H1 (cell line): ENCODE results near the gene MOGAT3. TPM values are rescaled to one million over a fixed set of nuclear protein-coding genes. Genes with fewer than 3 reads are reported as not detected.
A peak's percentile ranks its signal among the peaks of the same experiment; 100 is the strongest.

ENCODE experiments used
- CTCF ChIA-PET: fragments of 300-600 bp; sonication (Branson Sonifier 250); formaldehyde crosslinking; loops from one replicate; lab custom pipeline; 2021; ENCODE audit not compliant: partially characterized antibody; lab: Charles Lee
- POLR2A ChIA-PET: fragments of 300-600 bp; sonication (Branson Sonifier 250); formaldehyde crosslinking; loops from one replicate; lab custom pipeline; 2021; ENCODE audit warnings: inconsistent platforms; ENCODE audit not compliant: partially characterized antibody; lab: Charles Lee
- DNase-seq, 2 experiments: peaks; one replicate each; pipeline versions ENCODE4 v3.0.0 to v3.0.0-alpha.2; 2010 to 2022; ENCODE audit warnings: low spot score in 2 of 2, low read depth in 1 of 2, mixed read lengths in 1 of 2
- FAIRE-seq: peaks from 2 replicates; lab custom pipeline; 2011; peaks lifted over from hg19 to GRCh38; lab: Jason Lieb, UNC
- H2AFZ ChIP-seq: 2 replicates; pipeline ENCODE4 v1.8.1; 2012; ENCODE audit warnings: low read length, inconsistent platforms
- H2AK5ac ChIP-seq: 2 replicates; pipeline ENCODE4 v1.6.1; 2013; ENCODE audit warnings: low read depth, low read length
- H2BK120ac ChIP-seq: replicated peaks from 2 replicates; pipeline ENCODE3; 2013; ENCODE audit warnings: low read depth, low read length, inconsistent platforms
- H2BK12ac ChIP-seq: 2 replicates; pipeline ENCODE4 v1.6.1; 2013; ENCODE audit warnings: low read depth, low read length
- H2BK15ac ChIP-seq: 2 replicates; pipeline ENCODE4 v1.6.1; 2013; ENCODE audit warnings: low read length
- H2BK20ac ChIP-seq: 2 replicates; pipeline ENCODE4 v1.6.1; 2013; ENCODE audit warnings: low read length
- H2BK5ac ChIP-seq: 2 replicates; pipeline ENCODE4 v1.6.1; 2013; ENCODE audit warnings: low read depth, low read length
- H3K14ac ChIP-seq: 2 replicates; pipeline ENCODE4 v1.6.1; 2013; ENCODE audit warnings: inconsistent platforms; ENCODE audit not compliant: insufficient read length
- H3K18ac ChIP-seq: 2 replicates; pipeline ENCODE4 v1.6.1; 2013; ENCODE audit warnings: low read length; ENCODE audit errors: extremely low read depth
- H3K23ac ChIP-seq: 2 replicates; pipeline ENCODE4 v1.6.1; 2013; ENCODE audit warnings: inconsistent platforms; ENCODE audit not compliant: insufficient read length
- H3K23me2 ChIP-seq: 2 replicates; pipeline ENCODE4 v1.6.1; 2013; ENCODE audit warnings: low read depth, low read length
- H3K27ac ChIP-seq: 2 replicates; pipeline ENCODE4 v1.6.1; 2011; ENCODE audit warnings: low read depth, low read length, inconsistent platforms
- H3K27me3 ChIP-seq, 4 experiments: replicated peaks in 1 of 4; 1 replicate in 1 of 4; 2 replicates in 3 of 4; pipeline versions ENCODE4 v1.6.1 to v1.8.1; 2011 to 2013; ENCODE audit warnings: low read length in 3 of 4, mild to moderate bottlenecking in 3 of 4, inconsistent platforms in 2 of 4, mixed read lengths in 2 of 4, moderate library complexity in 1 of 4; ENCODE audit not compliant: control insufficient read depth in 3 of 4, insufficient read depth in 3 of 4; ENCODE audit errors: extremely low read depth in 1 of 4
- H3K36me3 ChIP-seq, 4 experiments: 2 replicates each; pipeline versions ENCODE4 v1.6.1 to v1.8.1; 2011 to 2013; ENCODE audit warnings: mild to moderate bottlenecking in 4 of 4, low read length in 3 of 4, moderate library complexity in 2 of 4, control low read depth in 1 of 4, inconsistent platforms in 1 of 4; ENCODE audit not compliant: insufficient read depth in 4 of 4, control insufficient read depth in 2 of 4
- H3K4ac ChIP-seq: replicated peaks from 2 replicates; pipeline ENCODE3; 2013; ENCODE audit warnings: low read length, low read depth, mixed read lengths, inconsistent platforms; ENCODE audit not compliant: insufficient read length
- H3K4me1 ChIP-seq, 4 experiments: replicated peaks in 1 of 4; 1 replicate in 1 of 4; 2 replicates in 3 of 4; pipeline versions ENCODE4 v1.6.1 to v1.8.1; 2011 to 2013; ENCODE audit warnings: low read length in 3 of 4, inconsistent platforms in 2 of 4, mixed read lengths in 1 of 4; ENCODE audit not compliant: insufficient read depth in 4 of 4, control insufficient read depth in 3 of 4
- H3K4me2 ChIP-seq, 2 experiments: 2 replicates each; pipeline versions ENCODE4 v1.6.1 to v1.8.1; 2011 to 2013; ENCODE audit warnings: low read depth in 2 of 2, low read length in 2 of 2, control low read depth in 1 of 2, inconsistent platforms in 1 of 2, mild to moderate bottlenecking in 1 of 2; ENCODE audit not compliant: insufficient read depth in 1 of 2
- H3K4me3 ChIP-seq, 4 experiments: fragments of 200-600, 300-600 bp in 1 of 4; sonication (generic), shearing (Covaris generic), sonication (Bioruptor Twin) in 1 of 4; 2 replicates each; pipeline versions ENCODE4 v1.5.1 to v1.8.1; 2011 to 2016; ENCODE audit warnings: low read length in 4 of 4, low read depth in 3 of 4, control low read depth in 2 of 4, inconsistent platforms in 2 of 4, mild to moderate bottlenecking in 2 of 4, mixed read lengths in 1 of 4, moderate library complexity in 1 of 4; ENCODE audit not compliant: insufficient read depth in 2 of 4; ENCODE audit errors: extremely low read depth in 1 of 4
- H3K56ac ChIP-seq: replicated peaks from 2 replicates; pipeline ENCODE3; 2013; ENCODE audit warnings: low read depth, mild to moderate bottlenecking, mixed read lengths, low read length, inconsistent platforms; ENCODE audit not compliant: insufficient read length
- H3K79me1 ChIP-seq: 2 replicates; pipeline ENCODE4 v1.6.1; 2013; ENCODE audit warnings: low read depth, low read length, control low read depth
- H3K79me2 ChIP-seq, 2 experiments: 2 replicates each; pipeline versions ENCODE4 v1.6.1 to v1.8.1; 2012 to 2013; ENCODE audit warnings: low read length in 2 of 2, mild to moderate bottlenecking in 2 of 2, inconsistent platforms in 1 of 2; ENCODE audit not compliant: insufficient read depth in 2 of 2, control insufficient read depth in 1 of 2
- H3K9ac ChIP-seq, 4 experiments: replicated peaks in 1 of 4; 1 replicate in 1 of 4; 2 replicates in 3 of 4; pipeline versions ENCODE4 v1.6.1 to v1.8.1; 2011 to 2013; ENCODE audit warnings: low read depth in 3 of 4, low read length in 3 of 4, control low read depth in 2 of 4, mild to moderate bottlenecking in 2 of 4, moderate library complexity in 2 of 4, inconsistent platforms in 1 of 4; ENCODE audit errors: extremely low read depth in 1 of 4
- H3K9me3 ChIP-seq, 2 experiments: 2 replicates each; pipeline versions ENCODE4 v1.6.1 to v1.8.1; 2012 to 2013; ENCODE audit warnings: mild to moderate bottlenecking in 2 of 2, moderate library complexity in 2 of 2, control low read depth in 1 of 2, inconsistent platforms in 1 of 2, low read depth in 1 of 2, low read length in 1 of 2, mixed read lengths in 1 of 2; ENCODE audit not compliant: insufficient read depth in 2 of 2
- H4K20me1 ChIP-seq, 2 experiments: replicated peaks in 1 of 2; 2 replicates each; pipeline versions ENCODE3 to v1.8.1; 2011 to 2013; ENCODE audit warnings: inconsistent platforms in 2 of 2, low read length in 2 of 2, mild to moderate bottlenecking in 1 of 2; ENCODE audit not compliant: insufficient read depth in 2 of 2, control insufficient read depth in 1 of 2
- H4K5ac ChIP-seq: 2 replicates; pipeline ENCODE4 v1.6.1; 2013; ENCODE audit warnings: low read length, low read depth, mixed read lengths, inconsistent platforms; ENCODE audit not compliant: insufficient read length
- H4K8ac ChIP-seq: 2 replicates; pipeline ENCODE4 v1.8.0; 2013; ENCODE audit warnings: mild to moderate bottlenecking, moderate library complexity, low read length, inconsistent platforms; ENCODE audit not compliant: insufficient read depth; ENCODE audit errors: extremely low read depth
- H4K91ac ChIP-seq: replicated peaks from 2 replicates; pipeline ENCODE3; 2013; ENCODE audit warnings: low read length, mixed read lengths, inconsistent platforms; ENCODE audit not compliant: insufficient read length
- CBX5 ChIP-seq: fragments of 300-800, 300-1000 bp; sonication (generic); IDR thresholded peaks from 2 replicates; pipeline ENCODE4 v1.7.1; 2016; ENCODE audit warnings: antibody characterized with exemption, low read length, low read depth
- JUN ChIP-seq: IDR thresholded peaks from 2 replicates; pipeline ENCODE4 v1.6.1; 2011; ENCODE audit warnings: low read depth, mild to moderate bottlenecking, improper control_type of control experiment, low read length
- POU5F1 ChIP-seq: IDR thresholded peaks from 2 replicates; pipeline ENCODE4 v1.6.1; 2011; ENCODE audit warnings: low read depth, mild to moderate bottlenecking, low read length, moderate library complexity
- RFX5 ChIP-seq: IDR thresholded peaks from 2 replicates; pipeline ENCODE4 v1.6.1; 2011; ENCODE audit warnings: low read depth, low read length, improper control_type of control experiment, borderline replicate concordance
- SIN3A ChIP-seq, 2 experiments: IDR thresholded peaks in 1 of 2; conservative IDR thresholded peaks in 1 of 2; 2 replicates each; pipeline ENCODE4 v1.6.1; 2011 to 2012; ENCODE audit warnings: low read length in 2 of 2, improper control_type of control experiment in 1 of 2, low read depth in 1 of 2, mild to moderate bottlenecking in 1 of 2
- SIX5 ChIP-seq: IDR thresholded peaks from 2 replicates; pipeline ENCODE4 v1.6.1; 2011; ENCODE audit warnings: mild to moderate bottlenecking, low read depth, low read length
- SUZ12 ChIP-seq: fragments of 200-600 bp; sonication (generic); IDR thresholded peaks from 2 replicates; pipeline ENCODE4 v1.6.1; 2012; ENCODE audit warnings: mild to moderate bottlenecking, inconsistent platforms, low read length, moderate library complexity, mixed read lengths
- TCF12 ChIP-seq: IDR thresholded peaks from 2 replicates; pipeline ENCODE4 v1.6.1; 2011; ENCODE audit warnings: low read depth, mild to moderate bottlenecking, low read length
- YY1 ChIP-seq: IDR thresholded peaks from 2 replicates; pipeline ENCODE4 v1.6.1; 2011; ENCODE audit warnings: low read depth, mild to moderate bottlenecking, low read length
- WGBS, 2 experiments: shearing (Covaris generic) in 1 of 2; methylation state at CpG; one replicate each; pipeline versions ENCODE4 v1.1.6 to v1.1.7; 2013 to 2015; ENCODE audit warnings: low lambda C conversion rate in 2 of 2, mixed read lengths in 2 of 2, inconsistent platforms in 1 of 2, low coverage in 1 of 2, missing lambda C conversion rate in 1 of 2; ENCODE audit not compliant: insufficient replicate concordance in 2 of 2, insufficient coverage in 1 of 2, insufficient read length in 1 of 2; ENCODE audit errors: extremely low coverage in 1 of 2, missing lambda C conversion rate in 1 of 2; 5-methylcytosine and 5-hydroxymethylcytosine counted together
- polyA plus RNA-seq, 7 experiments: library from polyadenylated mRNA; depleted of rRNA in 3 of 7; stranded (reverse) in 5 of 7; unstranded in 2 of 7; fragments of >200 nt in 5 of 7; fragments of 200-250 nt in 2 of 7; gene quantifications; 1 replicate in 5 of 7; 2 replicates in 1 of 7; 4 replicates in 1 of 7; pipeline versions ENCODE4 v1.2.1 to v1.2.3, GENCODE V29; 2011 to 2013; ENCODE audit warnings: missing spikeins in 2 of 7, mixed read lengths in 2 of 7
- total RNA-seq: library from RNA; stranded (reverse); fragmentation: NEBNext Ultra II Directional; extraction: Animal tissue kit (Norgen Biotek cat#: 25700); gene quantifications from 2 replicates; pipeline ENCODE4 v1.2.1, GENCODE V29; 2021

Gene MOGAT3
- total and polyA plus RNA-seq, 2 of the 8 experiments (the other 6 are each of a cell fraction or from before 2014, with no cell fraction given), result 0.21 to 0.82 TPM

DNA sequence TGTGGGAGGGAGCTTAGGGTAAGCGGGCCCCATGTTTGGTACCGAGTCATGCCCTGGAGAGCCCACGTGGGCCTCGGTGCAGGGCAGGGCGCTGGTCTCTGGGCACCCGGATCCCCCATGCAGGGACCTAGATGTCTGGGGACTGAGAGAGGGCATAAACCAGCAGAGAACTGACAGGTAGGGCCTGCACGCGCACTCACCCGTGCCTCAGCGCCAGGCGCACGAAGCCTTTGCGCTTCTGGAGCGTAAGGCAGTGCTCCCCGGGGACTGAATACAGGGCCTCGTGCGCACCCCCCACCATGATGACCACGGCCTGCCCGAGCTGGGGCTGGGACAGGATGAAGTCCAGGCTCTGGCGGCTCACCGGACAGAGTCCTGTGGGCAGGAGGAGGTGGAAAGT is 2.8 kb downstream of the MOGAT3 start:
- Histone ChIP-seq H3K56ac (no peak overlapping the region), H3K23me2 (peaks cover 8% of the 10 kb centered on the region; the same call in 1 of the 2 replicates), H4K8ac (0 out of 2 replicates have a peak overlapping the region, but pooled peaks have one; percentile 11), H3K79me2 (no peaks in the 10 kb centered on the region), H3K23ac (no peak overlapping the region), H4K5ac (no peak overlapping the region), H2AK5ac (no peak overlapping the region), H4K91ac (peak overlapping the region; percentile 84), H2BK15ac (0 out of 2 replicates have a peak overlapping the region, but pooled peaks have one; percentile 46), H3K79me1 (no peaks in the 10 kb centered on the region), H2BK12ac (peak overlapping the region; percentile 75; the same call in 1 of the 2 replicates), H3K27me3 (peaks cover 0 to 14% (median 9%) of the 10 kb centered on the region in 4 experiments; a peak in 5 of 7 replicates), H2BK120ac (no peak overlapping the region), H2BK20ac (peak overlapping the region; percentile 61; the same call in 1 of the 2 replicates), H3K4me3 (no peak overlapping the region), H2BK5ac (no peak overlapping the region), H3K14ac (no peak overlapping the region), H2AFZ (no peak overlapping the region), H3K9me3 (no peaks in the 10 kb centered on the region), H3K4me2 (no peak overlapping the region), H3K27ac (no peak overlapping the region), H3K18ac (no peak overlapping the region; the same call in 1 of the 2 replicates), H3K4me1 (peaks cover 5 to 20% (median 13%) of the 10 kb centered on the region in 4 experiments), H3K9ac (no peak overlapping the region), H3K4ac (no peak overlapping the region), H3K36me3 (no peaks in the 10 kb centered on the region), H4K20me1 (no peaks in the 10 kb centered on the region)
- DNase-seq (no peak), FAIRE-seq (no peak)
- ChIA-PET CTCF (interaction anchor here (0.9 to 12.3 kb wide), 3 partner anchors 22 to 113 kb away, joined by 3 to 168 read pairs (median 3); partner anchors contain the start of gene TRIM56), POLR2A (interaction anchor here (1.8 kb wide), 1 partner anchor 9 kb away, joined by 7 read pairs; no protein-coding TSS in a partner anchor)
- TF ChIP-seq TCF12 (no peak), YY1 (no peak), JUN (no peak), POU5F1 (no peak), SIN3A (conservative IDR thresholded peaks at IDR 0.05 in 1 of 2, IDR thresholded peaks at IDR 0.05 in 1 of 2; ENCODE audit: low read depth in 1 of 2, low read length in 2 of 2) (no peak), SIX5 (no peak), SUZ12 (no peak), RFX5 (no peak), CBX5 (no peak)
- 87% methylated on average over 17 of the region's 21 CpGs; no CpG with 5 or more reads in 1 of the 2 experiments for WGBS, 2 experiments
